ENCODE results near the gene CDK11A.
A peak's percentile ranks its signal among the peaks of the same experiment; 100 is the strongest.
"Not testable (repeated sequence)": the region's sequence is repeated elsewhere in the genome, so short reads cannot be mapped to it uniquely, and the experiment has no call there.

Gene CDK11A

GRCh38 chr1:1721201-1721600, 3.0 kb downstream of the CDK11A start:
- DNase-seq = no peak

- DNase-seq = not testable (repeated sequence)
Observed at GRCh38 chr1:1715109-1715883, 8.9 kb downstream of the CDK11A start.

- DNase-seq = not testable (repeated sequence)
Observed at GRCh38 chr1:1707897-1708296, 16.3 kb downstream of the CDK11A start.

- DNase-seq = not testable (repeated sequence)
Observed at GRCh38 chr1:1707241-1707640, 16.9 kb downstream of the CDK11A start.

DNA sequence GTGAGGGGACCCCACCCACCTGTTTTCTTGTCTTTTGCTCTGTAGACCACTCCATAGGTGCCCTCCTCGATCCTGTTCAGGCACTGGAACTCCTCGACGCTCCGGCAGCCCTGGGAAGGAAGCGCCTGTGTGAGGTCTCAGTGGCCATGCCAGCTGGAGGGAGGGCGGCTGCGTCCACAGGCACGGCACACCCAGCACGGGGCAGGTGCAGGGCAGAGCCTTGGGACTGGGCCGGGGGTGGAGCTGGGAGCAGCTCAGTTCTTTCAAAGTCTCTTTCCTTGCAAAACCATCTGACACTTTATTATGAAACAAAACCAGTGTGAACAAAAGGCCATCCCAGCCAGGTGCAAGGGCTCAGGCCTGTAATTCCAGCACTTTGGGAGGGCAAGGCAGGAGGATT, 18.5 kb downstream of the CDK11A start:
- DNase-seq = not testable (repeated sequence)

DNA sequence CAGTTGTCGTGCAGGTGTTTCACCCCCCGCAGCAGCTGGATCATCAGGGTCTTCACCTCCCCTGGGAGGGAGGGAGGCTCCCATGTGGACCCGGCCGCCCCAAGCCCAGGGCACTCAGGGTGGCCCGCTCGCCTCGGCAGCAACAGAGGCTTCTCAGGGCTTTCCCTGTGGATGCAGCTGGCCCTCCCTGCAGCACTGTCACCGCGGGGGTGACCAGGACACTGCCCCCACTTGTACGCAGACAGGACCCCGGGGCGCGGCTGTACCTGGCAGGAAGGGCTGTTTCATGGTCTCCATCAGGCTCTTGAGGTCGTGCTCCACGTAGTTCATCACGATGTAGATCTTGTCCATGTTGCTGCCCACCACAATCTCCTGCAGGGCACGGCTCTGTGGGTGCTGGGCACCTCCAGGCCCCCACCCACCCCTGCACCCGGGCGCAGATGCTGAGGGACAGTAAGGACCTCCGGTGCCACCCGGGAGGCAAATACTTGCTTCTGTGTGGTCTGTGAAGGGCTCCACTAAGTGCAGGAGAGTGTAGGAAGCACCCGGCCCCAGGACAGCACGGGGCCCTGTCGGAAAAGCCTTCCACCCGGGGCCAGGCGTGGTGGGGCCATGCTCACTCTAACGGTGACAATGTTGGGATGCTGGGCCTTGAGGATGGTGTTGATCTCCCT, 19.7 kb downstream of the CDK11A start:
- DNase-seq = not testable (repeated sequence)

DNA sequence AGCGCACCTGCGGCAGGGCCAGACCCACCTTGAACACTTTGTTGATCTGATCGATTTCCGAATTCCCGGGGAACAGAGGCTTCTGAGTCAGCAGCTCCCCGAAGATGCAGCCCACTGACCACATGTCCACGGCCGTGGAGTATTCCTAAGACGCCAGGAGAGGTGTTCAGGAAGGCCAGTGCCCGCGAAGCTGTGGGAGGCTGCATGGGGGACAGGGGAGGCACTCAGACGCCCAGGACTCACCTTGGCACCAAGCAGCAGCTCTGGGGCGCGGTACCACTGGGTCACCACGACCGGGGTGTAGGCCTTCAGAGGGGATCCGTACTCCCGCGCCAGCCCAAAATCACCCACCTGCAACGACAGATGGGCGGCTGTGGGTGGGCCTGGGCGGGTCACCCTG, 20.4 kb downstream of the CDK11A start:
- DNase-seq = no peak

DNA sequence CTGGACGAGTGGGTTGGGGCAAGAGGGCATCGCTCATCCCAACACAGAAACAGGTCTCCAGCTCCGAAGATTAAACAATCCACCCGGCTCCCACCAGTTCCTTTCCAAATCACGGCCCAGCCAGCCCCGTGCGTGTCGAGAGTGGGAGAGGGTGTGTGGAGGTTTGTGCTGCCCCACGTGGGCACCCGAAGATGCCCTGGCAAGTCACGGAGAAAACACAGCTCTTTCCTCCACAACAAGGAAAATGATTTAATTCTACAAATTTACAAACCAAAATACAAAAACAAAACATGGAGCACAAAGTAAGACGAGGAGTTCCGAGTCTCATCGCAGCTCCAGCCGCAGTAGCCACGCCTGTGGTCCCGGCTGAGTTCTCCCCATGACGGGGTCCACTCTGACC, 21.7 kb downstream of the CDK11A start:
- DNase-seq = not testable (repeated sequence)

- DNase-seq = not testable (repeated sequence)
Observed at GRCh38 chr1:1700557-1700956, 23.6 kb downstream of the CDK11A start.

DNA sequence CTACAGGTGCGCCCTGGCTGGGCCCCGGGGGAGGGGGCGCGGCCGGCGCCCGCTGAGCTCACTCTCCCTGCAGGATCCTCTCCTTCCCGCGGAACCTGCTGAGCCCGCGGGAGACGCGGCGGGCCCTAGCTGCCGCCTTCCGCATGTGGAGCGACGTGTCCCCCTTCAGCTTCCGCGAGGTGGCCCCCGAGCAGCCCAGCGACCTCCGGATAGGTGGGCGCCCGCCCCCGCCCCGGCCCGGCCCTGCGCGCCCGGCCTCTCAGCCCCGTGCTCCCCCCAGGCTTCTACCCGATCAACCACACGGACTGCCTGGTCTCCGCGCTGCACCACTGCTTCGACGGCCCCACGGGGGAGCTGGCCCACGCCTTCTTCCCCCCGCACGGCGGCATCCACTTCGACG, 24.1 kb downstream of the CDK11A start:
- not testable (repeated sequence) for DNase-seq

DNA sequence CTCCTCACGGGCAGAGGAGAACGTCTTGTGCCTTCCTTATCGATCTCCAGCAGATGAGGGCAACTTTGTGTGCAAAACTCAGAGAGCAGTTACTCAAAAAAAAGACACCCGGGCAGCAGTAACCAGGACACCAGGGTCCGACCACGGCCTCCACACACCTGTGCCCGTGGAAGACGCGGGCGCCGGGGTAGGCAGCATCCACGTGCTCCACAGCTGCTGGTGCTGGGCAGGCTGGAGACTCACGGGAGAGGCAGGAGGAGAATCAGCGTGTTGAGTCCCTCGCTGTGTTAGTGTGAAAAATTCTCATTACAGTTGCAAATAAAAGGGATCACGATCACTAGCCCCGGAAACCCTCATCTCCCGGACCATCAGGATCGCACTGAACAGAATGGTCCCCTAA, 25.1 kb downstream of the CDK11A start:
- DNase-seq = not testable (repeated sequence)

DNA sequence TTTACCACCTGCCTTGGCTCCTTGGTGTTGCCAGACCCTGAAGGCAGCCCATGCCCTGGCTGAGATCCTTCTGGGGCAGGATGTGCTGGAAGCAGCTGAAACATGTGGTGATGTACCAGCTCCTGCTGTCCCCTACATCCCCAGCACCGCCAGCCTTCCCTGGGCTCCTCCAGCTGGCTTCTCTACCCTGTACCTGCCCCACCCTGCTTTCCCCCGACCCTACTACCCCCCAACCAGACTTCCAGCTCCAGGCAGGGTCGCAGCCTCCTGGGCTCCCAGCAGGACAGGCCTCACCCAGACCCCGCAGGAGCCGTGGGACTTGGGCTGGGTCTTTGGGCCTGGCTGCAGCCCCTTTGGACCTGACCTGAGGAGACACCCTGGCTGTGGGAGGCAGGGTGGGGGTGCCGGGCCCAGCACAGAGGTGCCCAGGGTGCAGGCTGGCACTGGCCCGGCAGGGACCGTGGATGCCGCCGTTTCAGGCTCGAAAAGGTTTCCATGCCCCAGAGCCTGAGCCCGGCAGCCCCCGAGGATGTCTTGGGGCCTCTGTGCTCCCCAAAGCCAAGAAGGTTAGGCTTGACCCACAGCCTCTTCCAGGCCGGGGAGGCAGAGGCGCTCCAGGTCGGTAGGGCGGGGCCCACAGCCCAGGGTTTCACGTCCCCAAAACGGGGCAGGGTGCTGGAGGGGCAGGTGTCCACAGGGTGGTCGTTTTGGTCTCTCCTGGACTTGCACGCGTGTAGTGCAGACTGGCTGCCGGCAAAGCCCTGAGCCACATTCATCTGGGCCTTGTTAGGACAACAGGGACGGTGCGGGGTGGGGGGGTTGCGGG, 26.6 kb downstream of the CDK11A start:
- DNase-seq = not testable (repeated sequence)

DNA sequence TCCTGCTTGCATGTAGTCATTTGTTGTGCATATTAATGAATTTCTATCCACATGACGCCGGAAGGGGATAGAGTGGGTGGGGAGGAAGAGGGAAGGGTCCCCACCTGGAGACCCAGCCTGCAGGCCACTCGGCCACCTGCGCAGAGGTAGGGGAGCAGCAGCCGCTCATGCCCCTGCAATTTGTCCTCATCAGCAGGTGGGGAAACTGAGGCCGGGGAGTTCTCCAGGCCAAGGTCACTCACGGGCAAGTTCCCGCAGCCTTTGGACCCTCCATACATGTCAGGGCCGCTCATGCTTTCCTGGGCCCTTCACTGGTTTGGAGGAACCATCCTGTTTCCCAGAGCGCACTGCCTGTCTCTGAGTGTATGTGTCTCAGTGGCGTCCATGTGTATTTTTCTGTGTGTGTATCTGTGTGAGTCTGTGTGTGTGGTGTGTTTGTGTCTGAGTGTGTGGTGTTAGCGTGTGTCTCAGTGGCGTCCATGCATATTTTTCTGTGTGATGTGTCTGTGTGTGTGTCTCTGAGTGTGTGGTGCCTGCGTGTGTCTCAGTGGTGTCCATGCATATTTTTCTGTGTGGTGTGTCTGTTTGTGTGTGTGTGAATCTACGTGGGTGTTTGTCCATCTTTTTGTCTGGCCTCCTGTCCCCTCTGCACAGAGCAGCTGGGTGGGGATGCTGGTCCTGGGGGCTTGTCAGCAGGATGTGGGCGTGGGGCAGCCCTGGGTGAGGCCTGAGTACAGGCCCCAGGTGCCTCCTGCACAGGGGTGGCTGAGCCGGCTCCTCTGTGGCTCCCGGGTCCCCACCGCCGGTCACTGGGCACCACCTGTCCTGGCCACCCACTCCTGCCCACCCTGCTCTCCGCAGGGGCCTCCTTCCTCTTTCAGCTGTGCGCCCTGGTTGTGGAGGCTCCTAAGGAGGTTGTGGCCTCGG, 27.5 kb downstream of the CDK11A start:
- not testable (repeated sequence) for DNase-seq

DNA sequence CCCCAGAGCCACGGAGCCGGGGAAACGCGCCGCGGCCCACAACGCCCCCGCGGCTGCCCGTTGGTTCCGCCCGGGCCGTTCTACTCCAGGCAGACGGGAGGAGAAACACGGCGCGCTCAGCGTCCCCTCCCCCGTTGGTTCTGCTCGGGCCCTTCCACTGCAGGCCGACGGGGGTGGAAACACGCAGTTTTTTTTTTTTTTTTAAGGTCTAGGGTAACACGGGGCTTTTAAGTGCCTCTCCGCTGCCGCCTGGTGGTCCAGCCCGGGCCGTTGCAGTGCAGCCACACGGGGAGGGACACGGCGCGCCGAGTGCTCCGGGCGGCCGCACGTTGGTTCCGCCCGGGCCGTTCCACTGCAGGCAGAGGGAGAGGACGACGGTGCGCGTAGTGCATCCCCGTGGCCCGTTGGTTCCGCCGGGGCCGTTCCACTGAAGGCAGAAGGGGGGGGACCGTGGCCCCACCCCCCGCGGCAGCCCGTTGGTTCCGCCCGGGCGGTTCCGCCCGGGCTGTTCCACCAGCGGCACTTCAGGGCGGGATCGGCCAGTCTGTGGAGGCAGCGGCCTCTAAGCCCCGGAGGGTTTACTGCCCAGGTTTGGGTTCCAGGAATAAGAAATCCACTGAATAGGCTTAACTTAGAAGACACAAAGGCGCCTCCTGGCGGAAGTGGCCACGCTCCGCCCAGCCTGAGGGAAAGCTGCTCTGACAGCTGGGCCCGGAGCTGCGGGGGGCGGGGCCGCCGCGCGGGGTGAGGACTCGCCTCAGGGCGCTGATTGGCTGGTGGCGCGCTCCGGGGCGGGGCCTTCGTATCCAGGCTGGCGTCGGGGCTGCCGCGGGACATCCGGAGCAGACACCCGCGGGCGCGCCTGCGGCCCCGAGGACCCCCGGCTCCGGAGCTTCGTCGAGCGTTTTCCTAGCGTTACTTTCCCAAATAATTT, 31.2 kb downstream of the CDK11A start, which contains the start of gene SLC35E2B:
Gene SLC35E2B (minus strand): TSS at position 82 of the 934 bp plus-strand sequence. CDS start 16,096 bp downstream, outside the sequence.
- peak; percentile 81 for DNase-seq

DNA sequence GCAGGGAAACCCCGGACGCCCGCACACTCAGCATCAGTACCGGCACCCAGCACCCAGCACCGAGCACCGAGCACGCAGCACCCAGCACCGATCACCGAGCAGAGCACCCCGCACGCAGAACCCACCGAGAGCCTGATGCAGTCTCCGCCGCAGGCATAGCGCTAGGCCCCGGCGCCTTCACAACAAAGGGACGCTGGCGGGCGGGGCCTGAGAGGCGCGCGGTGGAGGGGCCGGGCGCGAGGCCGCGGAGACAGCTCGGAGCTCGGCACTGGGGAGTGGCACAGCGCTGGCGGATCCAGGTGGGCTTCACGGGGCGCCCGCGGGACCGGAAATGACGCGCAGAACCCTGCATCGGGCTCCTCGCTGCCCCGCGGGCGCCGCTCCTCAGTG, 31.8 kb downstream of the CDK11A start:
- peak; percentile 52 for DNase-seq

- not testable (repeated sequence) for DNase-seq
Observed at GRCh38 chr1:1691443-1691842, 32.7 kb downstream of the CDK11A start.

DNA sequence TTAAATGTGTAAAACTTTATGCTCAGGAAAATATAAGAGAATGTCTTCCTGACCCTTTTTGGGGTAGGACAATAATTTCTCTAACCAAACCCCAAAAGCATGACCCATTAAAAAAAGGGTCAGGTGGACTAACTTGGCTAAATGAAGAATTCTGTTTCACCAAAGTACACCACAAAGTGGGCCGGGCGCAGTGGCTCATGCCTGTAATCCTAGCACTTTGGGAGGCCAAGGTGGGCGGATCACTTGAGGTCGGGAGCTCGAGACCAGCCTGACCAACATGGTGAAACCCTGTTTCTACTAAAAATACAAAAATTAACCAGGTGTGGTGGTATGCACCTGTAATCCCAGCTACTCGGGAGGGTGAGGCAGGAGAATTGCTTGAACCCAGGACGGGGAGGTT, 34.6 kb downstream of the CDK11A start:
- DNase-seq = not testable (repeated sequence)

- DNase-seq = no peak
Observed at GRCh38 chr1:1687846-1688245, 36.3 kb downstream of the CDK11A start.

DNA sequence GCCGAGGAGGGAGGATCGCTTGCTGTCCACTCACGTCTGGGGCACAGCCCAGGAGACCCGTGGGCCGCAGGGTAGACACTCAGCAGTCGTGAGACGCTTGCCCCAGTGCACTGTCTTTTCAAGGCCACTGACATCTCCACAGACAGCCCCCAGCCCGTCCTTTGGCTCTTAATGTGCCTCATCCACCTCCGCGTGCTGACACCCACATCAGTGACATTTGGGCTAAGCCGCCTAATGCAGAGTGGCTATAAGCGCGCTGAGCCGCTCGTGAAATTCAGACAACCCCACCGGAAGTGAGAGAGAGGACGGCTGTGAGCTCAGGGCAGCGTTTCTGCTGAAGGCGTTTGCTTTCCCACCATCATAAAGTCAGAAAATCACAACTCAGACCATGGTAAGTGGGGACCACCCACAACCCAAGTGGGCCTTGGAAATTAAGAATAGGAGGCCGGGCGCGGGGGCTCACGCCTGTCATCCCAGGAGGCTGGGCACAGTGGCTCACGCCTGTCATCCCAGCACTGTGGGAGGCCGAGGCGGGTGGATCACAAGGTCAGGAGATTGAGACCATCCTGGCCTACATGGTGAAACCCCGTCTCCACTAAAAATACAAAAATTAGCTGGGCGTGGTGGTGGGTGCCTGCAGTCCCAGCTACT, 40.0 kb downstream of the CDK11A start:
- DNase-seq = no peak
